GM19193 (cell line): Measurements from ENCODE around the gene PEX5.

ENCODE experiments used
- POLR2A ChIP-seq: IDR thresholded peaks from 4 replicates; pipeline ENCODE4 v1.6.1; 2011; ENCODE audit not compliant: insufficient read depth, insufficient read length; ENCODE audit errors: extremely low read depth

Gene PEX5

GRCh38 chr12:7154901-7155470, 34.5 kb upstream of the PEX5 start:
- TF ChIP-seq POLR2A, result no peak

DNA sequence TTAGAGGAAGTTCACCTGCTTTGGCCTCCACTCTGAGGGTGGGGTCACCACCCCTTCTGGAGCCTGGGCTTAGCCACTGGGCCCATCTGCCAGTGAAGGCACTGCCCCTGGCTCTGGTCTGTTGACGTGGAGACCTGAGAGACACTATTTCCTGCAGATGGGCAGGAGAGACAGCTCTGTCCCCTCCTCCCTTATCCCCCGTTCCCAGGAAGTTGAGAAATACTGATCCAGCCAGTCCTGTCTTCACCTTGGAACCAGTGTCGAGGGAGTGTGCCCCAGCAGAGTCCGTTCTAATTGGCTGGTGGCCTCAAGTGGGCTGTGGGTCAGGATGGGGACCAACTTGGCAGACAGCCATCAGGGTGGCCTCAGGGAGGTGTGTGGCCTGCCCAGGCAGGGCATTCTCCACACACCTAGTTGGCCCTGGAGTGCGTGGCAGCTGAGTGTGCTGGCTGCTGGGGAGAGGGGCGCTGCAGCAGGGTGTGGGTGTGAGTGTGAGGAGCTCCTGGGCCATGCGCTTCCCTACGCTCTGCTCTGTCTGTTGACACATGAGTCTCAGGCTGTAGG, 33.9 kb upstream of the PEX5 start:
- no peak for TF ChIP-seq POLR2A

DNA sequence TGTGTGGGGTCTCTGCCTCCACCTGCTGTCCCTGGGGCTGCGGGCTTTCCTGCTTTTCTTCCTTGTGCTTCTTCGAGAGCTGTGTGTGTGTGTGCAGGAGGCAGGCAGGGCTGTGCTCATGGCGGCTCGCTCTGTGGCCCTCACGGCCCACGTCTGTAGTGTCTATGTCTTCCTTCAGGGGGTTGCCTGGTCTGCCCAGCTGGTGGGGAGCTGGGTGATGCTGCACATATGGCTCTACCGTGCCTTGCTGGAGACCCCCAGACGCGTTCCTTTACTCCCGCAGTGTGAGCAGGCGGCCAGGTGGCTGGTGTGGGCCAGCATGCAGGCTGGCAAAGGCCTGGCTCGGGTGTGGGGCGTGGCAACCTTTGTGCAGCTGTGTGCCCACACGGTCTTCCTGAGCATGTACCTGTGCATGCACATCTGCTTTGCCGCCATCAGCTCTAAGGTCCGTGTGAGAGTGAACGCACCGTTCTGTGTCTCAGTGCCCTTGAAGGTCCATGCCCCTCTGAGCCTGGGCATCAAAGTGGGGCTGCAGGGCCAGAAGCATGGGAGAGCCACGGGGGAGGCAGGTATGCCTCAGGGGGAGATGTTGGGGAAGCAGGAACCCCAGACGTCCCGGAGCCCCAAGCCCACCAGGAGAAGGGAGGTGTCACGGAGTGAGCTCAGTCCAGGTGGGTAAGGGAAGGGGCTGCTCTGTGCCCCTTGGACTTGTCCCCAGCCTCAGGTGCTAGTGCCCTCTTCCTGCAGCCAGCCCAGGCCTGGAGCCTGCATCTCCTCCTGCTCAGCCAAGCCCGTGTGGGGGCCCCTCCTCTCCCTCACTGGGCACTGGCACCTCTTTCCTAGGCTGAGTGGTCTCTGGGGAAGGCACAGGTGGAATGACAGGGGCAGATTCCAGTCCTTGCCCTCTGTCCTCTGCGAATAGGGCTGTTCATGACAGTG, 33.0 kb upstream of the PEX5 start:
- no peak for TF ChIP-seq POLR2A

DNA sequence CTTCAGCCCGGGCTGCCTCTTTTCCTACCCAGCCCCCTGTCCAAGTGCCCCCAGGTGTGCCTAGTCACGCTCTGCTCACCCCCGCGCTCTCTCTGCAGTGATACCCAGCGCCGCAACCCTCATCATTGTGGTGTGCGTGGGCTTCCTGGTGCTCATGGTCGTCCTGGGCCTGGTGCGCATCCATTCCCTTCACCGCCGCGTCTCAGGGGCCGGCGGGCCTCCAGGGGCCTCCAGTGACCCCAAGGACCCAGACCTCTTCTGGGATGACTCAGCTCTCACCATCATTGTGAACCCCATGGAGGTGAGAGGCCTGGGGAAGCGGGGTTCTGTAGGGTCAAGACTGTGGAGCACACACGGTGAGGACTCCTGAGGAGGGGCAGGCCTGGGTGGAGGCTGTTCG, 32.1 kb upstream of the PEX5 start:
- no peak for TF ChIP-seq POLR2A

DNA sequence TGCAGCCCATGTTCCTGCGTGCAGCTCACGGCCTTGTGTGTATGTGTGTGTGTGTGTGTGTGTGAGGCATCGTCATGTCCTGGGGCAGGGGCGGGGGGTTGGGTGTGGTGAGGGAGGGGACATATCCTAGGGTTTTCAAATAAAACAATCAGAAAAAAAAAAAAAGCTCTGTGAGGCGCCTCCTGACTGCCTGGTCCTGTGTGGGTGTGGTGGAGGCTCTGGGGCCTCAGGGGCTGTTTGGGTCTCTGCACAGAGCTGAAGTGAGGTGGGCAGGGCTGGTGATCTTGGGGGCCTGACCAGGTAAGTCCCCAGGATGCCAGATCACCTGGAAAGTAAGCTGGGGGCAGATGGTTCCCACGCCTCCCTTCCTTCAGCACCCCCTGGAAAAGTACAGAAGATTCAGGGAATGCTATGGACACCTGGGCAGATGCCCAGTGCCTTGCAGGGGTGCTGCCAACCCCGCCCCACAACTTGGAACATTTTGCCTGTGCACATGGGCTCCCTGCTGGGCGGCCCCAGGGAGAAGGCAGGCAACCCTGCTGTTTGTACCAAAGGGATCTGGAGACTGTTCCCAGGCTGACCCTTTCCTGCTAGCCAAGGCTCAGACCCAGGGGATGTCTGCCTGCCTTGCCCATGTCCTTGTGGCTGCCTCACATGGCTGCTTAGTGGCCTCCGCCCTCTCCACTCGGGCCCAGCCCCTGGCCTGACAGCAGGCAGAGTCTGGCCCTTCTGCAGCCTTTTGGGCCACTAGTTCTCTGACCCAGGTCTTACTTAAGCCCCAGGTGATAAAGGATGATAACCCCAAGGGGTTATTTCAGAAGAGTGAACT, 30.5 kb upstream of the PEX5 start:
- TF ChIP-seq POLR2A, result no peak

DNA sequence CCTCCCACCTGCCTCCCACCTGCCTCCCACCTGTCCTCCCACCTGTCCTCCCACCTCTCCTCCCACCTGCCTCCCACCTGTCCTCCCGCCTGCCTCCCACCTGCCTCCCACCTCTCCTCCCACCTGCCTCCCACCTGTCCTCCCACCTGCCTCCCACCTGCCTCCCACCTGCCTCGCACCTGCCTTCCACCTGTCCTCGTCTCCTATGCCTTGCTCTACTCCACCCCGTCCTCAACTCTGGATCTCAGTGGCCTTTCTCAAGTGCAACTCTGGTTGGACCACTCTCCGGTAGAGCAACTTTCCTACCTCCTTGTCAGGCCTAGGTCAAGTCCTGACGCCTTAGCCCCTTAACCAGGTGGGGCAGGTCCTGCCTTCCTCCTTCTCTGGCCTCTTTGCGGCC, 29.3 kb upstream of the PEX5 start:
- TF ChIP-seq POLR2A, result no peak

DNA sequence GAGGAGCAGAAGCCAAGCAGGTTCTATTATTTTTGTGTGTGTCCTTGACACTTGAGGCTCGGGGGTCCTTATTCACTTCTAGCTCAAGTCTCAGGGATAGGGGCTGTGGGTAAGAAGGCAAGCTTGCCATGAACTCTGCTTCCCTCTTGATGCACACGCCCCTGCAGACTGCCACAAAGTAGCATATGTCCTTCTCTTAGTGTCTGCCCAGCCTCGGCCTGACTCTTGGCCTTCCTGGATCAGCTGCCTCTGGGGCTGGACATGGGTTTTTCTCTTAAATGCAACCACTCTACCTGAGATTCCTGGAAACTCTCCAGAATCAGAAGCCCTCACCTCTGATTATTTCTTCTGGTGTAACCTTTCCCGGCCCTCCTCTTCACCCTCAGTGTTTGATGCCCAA, 28.2 kb upstream of the PEX5 start:
- TF ChIP-seq POLR2A, result no peak

- no peak for TF ChIP-seq POLR2A
Observed at GRCh38 chr12:7161811-7162210, 27.7 kb upstream of the PEX5 start.

DNA sequence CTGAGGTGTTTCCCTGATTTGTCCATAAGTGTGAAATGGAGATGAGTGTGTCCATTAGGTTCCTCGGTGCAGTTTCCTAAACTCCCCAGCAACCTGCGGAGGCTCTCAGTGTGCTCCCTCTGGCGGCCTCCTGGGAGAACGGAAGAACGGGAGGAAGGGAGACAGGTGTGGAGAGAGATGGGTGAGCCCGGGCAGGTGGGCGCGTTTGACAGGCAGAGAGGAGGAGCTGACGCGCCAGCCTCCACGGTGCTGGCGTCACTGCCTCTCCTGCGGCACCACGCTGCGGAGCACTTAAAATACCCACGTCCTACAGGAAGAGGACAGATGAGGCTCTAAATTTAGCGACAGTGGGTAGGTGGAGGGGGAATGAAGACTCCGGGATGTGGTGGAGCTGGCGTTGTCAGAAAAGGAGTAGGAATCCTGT, 26.8 kb upstream of the PEX5 start:
- TF ChIP-seq POLR2A, result no peak

DNA sequence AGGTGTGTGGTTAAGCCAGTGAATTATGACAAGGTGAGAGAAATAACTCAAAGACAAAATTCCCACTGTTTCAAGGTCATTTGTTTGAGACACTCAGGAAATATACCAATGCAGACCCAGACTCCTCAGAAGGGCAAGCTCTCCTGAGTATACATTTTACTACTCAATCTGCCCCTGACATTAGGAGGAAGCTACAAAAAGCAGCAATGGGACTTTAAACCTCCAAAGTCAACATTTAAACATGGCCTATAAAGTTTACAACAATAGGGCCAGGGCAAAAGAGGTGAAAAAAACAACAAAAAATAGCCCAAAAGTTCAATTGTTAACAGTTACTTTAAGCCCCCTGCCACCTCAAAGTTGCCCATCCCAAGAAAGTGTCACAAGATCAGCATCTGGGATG, 19.5 kb upstream of the PEX5 start:
- no peak for TF ChIP-seq POLR2A

- no peak for TF ChIP-seq POLR2A
Observed at GRCh38 chr12:7171854-7172253, 17.6 kb upstream of the PEX5 start.

DNA sequence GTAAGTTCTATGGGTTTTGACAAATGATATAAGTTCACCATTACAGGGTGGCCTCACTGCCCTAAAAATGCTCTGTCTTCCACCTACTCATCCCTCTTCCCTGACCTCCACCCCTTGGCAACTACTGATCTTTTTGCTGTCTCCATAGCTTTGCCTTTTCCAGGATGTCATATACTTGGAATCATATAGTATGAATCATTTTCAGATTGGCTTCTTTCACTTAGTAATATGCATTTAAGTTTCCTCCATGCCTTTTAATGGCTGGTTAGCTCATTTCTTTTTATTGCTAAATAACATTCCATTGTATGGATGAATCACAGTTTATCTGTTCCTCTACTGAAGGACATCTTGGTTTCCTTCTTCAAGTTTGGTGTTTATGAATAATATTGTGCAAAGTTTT, 14.0 kb upstream of the PEX5 start:
- TF ChIP-seq POLR2A, result no peak

- no peak for TF ChIP-seq POLR2A
Observed at GRCh38 chr12:7176595-7176994, 12.9 kb upstream of the PEX5 start.

GRCh38 chr12:7178481-7178880, 11.0 kb upstream of the PEX5 start:
- TF ChIP-seq POLR2A, result no peak

GRCh38 chr12:7180685-7181084, 8.8 kb upstream of the PEX5 start:
- no peak for TF ChIP-seq POLR2A
